Measurements from ENCODE around the gene CDCA8. TPM values are rescaled to one million over a fixed set of nuclear protein-coding genes. Genes with fewer than 3 reads are reported as not detected.

The CDCA8 gene
- polyA plus RNA-seq, 1 experiment, result 9.6 TPM

GRCh38 chr1:37672136-37672870 lies 20.0 kb upstream of the CDCA8 start:
- CTCF ChIA-PET, result interaction anchor here (1.6 kb wide), 1 partner anchor 9 kb away, joined by 5 read pairs; no protein-coding TSS in a partner anchor
- H3K9me3 ChIP-seq (ENCODE audit: control insufficient read depth, insufficient read depth, low read length), result no peaks in the 10 kb centered on the region
- POLR2A ChIA-PET, result no interaction called here
- no peak overlapping the region for H3K27ac ChIP-seq (ENCODE audit: low read depth, low read length)
- no peak overlapping the region for H3K4me3 ChIP-seq (ENCODE audit: low read depth, low read length)
- peaks cover 49% of the 10 kb centered on the region for H3K27me3 ChIP-seq (ENCODE audit: control insufficient read depth, insufficient read depth, low read length)
- DNase-seq (ENCODE audit: low read depth, low spot score), result no peak
- TF ChIP-seq CTCF (IDR thresholded peaks at IDR 0.05; ENCODE audit: low read depth, low read length), result no peak

- Histone ChIP-seq H3K27me3 (ENCODE audit: control insufficient read depth, insufficient read depth, low read length) (peaks cover 45% of the 10 kb centered on the region), H3K27ac (ENCODE audit: low read depth, low read length) (no peak overlapping the region), H3K9me3 (ENCODE audit: control insufficient read depth, insufficient read depth, low read length) (no peaks in the 10 kb centered on the region), H3K4me3 (ENCODE audit: low read depth, low read length) (no peak overlapping the region)
- DNase-seq (ENCODE audit: low read depth, low spot score), result no peak
- ChIA-PET POLR2A (no interaction called here), CTCF (interaction anchor here (0.7 to 13.0 kb wide), 3 partner anchors 9 to 71 kb away, joined by 3 to 378 read pairs (median 3); no protein-coding TSS in a partner anchor)
- TF ChIP-seq CTCF (IDR thresholded peaks at IDR 0.05; ENCODE audit: low read depth, low read length), result no peak
Observed at GRCh38 chr1:37673920-37674319, 18.4 kb upstream of the CDCA8 start.

- no peak for TF ChIP-seq CTCF (IDR thresholded peaks at IDR 0.05; ENCODE audit: low read depth, low read length)
- POLR2A ChIA-PET, result no interaction called here
- H3K4me3 ChIP-seq (ENCODE audit: low read depth, low read length), result no peak overlapping the region
- no peak overlapping the region for H3K27ac ChIP-seq (ENCODE audit: low read depth, low read length)
- DNase-seq (ENCODE audit: low read depth, low spot score), result no peak
- H3K9me3 ChIP-seq (ENCODE audit: control insufficient read depth, insufficient read depth, low read length), result no peaks in the 10 kb centered on the region
- H3K27me3 ChIP-seq (ENCODE audit: control insufficient read depth, insufficient read depth, low read length), result peaks cover 42% of the 10 kb centered on the region
- CTCF ChIA-PET, result interaction anchor here (13.0 kb wide), 1 partner anchor 73 kb away, joined by 378 read pairs; no protein-coding TSS in a partner anchor
Observed at GRCh38 chr1:37676281-37677142, 15.8 kb upstream of the CDCA8 start.

- no peak for DNase-seq (ENCODE audit: low read depth, low spot score)
- H3K4me3 ChIP-seq (ENCODE audit: low read depth, low read length), result no peak overlapping the region
- H3K9me3 ChIP-seq (ENCODE audit: control insufficient read depth, insufficient read depth, low read length), result no peaks in the 10 kb centered on the region
- ChIA-PET POLR2A (no interaction called here), CTCF (interaction anchor here (13.0 kb wide), 1 partner anchor 74 kb away, joined by 378 read pairs; no protein-coding TSS in a partner anchor)
- TF ChIP-seq CTCF (IDR thresholded peaks at IDR 0.05; ENCODE audit: low read depth, low read length), result no peak
- peaks cover 38% of the 10 kb centered on the region for H3K27me3 ChIP-seq (ENCODE audit: control insufficient read depth, insufficient read depth, low read length)
- H3K27ac ChIP-seq (ENCODE audit: low read depth, low read length), result no peak overlapping the region
Observed at GRCh38 chr1:37677143-37677439, 15.2 kb upstream of the CDCA8 start.

GRCh38 chr1:37677808-37678207 lies 14.5 kb upstream of the CDCA8 start:
- Histone ChIP-seq H3K4me3 (ENCODE audit: low read depth, low read length) (no peak overlapping the region), H3K27ac (ENCODE audit: low read depth, low read length) (no peak overlapping the region), H3K27me3 (ENCODE audit: control insufficient read depth, insufficient read depth, low read length) (peaks cover 35% of the 10 kb centered on the region), H3K9me3 (ENCODE audit: control insufficient read depth, insufficient read depth, low read length) (no peaks in the 10 kb centered on the region)
- TF ChIP-seq CTCF (IDR thresholded peaks at IDR 0.05; ENCODE audit: low read depth, low read length), result no peak
- DNase-seq (ENCODE audit: low read depth, low spot score), result no peak
- ChIA-PET POLR2A (interaction anchor here (0.5 kb wide), 1 partner anchor 24 kb away, joined by 3 read pairs; no protein-coding TSS in a partner anchor), CTCF (interaction anchor here (0.5 to 13.0 kb wide), 2 partner anchors 74 to 220 kb away, joined by 3 to 378 read pairs; no protein-coding TSS in a partner anchor)
